Epithelial cell of proximal tubule (primary cell): ENCODE data around the gene P2RX4. TPM values are rescaled to one million over a fixed set of nuclear protein-coding genes. Genes with fewer than 3 reads are reported as not detected.
"Not testable (repeated sequence)": the region's sequence is repeated elsewhere in the genome, so short reads cannot be mapped to it uniquely, and the experiment has no call there.

Experiments used
- DNase-seq: peaks from one replicate; pipeline ENCODE4 v3.0.0-alpha.2; 2011; ENCODE audit warnings: low read depth
- H3K4me3 ChIP-seq: 2 replicates; pipeline ENCODE4 v1.5.1; 2011; ENCODE audit warnings: low read depth, mild to moderate bottlenecking, low read length
- CTCF ChIP-seq: conservative IDR thresholded peaks from 2 replicates; pipeline ENCODE4 v1.5.1; 2012; ENCODE audit warnings: low read depth, mild to moderate bottlenecking, low read length
- total RNA-seq: library from RNA; depleted of rRNA; stranded (reverse); fragments of >200 nt; gene quantifications from 2 replicates; pipeline ENCODE4 v1.2.3, GENCODE V29; 2015

The P2RX4 gene
- total RNA-seq, 1 donor from 2014 or later: 62.6 TPM

- no peak for DNase-seq
- H3K4me3 ChIP-seq: no peak overlapping the region
These were observed 7.2 kb upstream of the P2RX4 start for GRCh38 chr12:121202407-121203355.

GRCh38 chr12:121203482-121203881 is 6.4 kb upstream of the P2RX4 start:
- no peak for TF ChIP-seq CTCF
- no peak overlapping the region for H3K4me3 ChIP-seq
- no peak for DNase-seq

More at GRCh38 chr12:121202407-121203355, 7.2 kb upstream of the P2RX4 start:
- no peak for TF ChIP-seq CTCF

- no peak for TF ChIP-seq CTCF
- DNase-seq: no peak
- H3K4me3 ChIP-seq: no peak overlapping the region
These were observed 4.4 kb upstream of the P2RX4 start for GRCh38 chr12:121205491-121205890.

GRCh38 chr12:121208571-121208970 is 1.4 kb upstream of the P2RX4 start:
- not testable (repeated sequence) for DNase-seq

GRCh38 chr12:121209221-121209620 is 708 bp upstream of the P2RX4 start:
- TF ChIP-seq CTCF: no peak
- peak overlapping the region; percentile 59 for H3K4me3 ChIP-seq
- no peak for DNase-seq

More at GRCh38 chr12:121208571-121208970, 1.4 kb upstream of the P2RX4 start:
- H3K4me3 ChIP-seq: not testable (repeated sequence)

GRCh38 chr12:121212875-121213274 is 2.9 kb downstream of the P2RX4 start:
- TF ChIP-seq CTCF: no peak
- no peak for DNase-seq
- H3K4me3 ChIP-seq: no peak overlapping the region

GRCh38 chr12:121214166-121214777 is 4.3 kb downstream of the P2RX4 start:
- TF ChIP-seq CTCF: no peak
- DNase-seq: peak; percentile 86
- no peak overlapping the region for H3K4me3 ChIP-seq
